Liver (tissue), 9 donors: ENCODE results near the gene SLC22A15. TPM values are rescaled to one million over a fixed set of nuclear protein-coding genes. Genes with fewer than 3 reads are reported as not detected.

Experiments used
- DNase-seq: peaks from one replicate; pipeline ENCODE4 v3.0.0-alpha.2; 2017; ENCODE audit warnings: low spot score
- H3K27ac ChIP-seq, 2 donors: one replicate each; pipeline ENCODE4 v1.7.0; 2013; ENCODE audit warnings: inconsistent platforms in 2 of 2, low read length in 2 of 2, control low read depth in 1 of 2, low read depth in 1 of 2, mild to moderate bottlenecking in 1 of 2
- H3K27me3 ChIP-seq, 4 donors: one replicate each; pipeline versions ENCODE4 v1.6.1 to v1.7.0; 2013; ENCODE audit warnings: low read length in 3 of 4, inconsistent platforms in 1 of 4, mild to moderate bottlenecking in 1 of 4, moderate library complexity in 1 of 4; ENCODE audit not compliant: control insufficient read depth in 4 of 4, insufficient read depth in 4 of 4
- H3K36me3 ChIP-seq, 4 donors: one replicate each; pipeline versions ENCODE4 v1.6.1 to v1.7.0; 2013; ENCODE audit warnings: low read length in 3 of 4, mild to moderate bottlenecking in 3 of 4, low read depth in 1 of 4, moderate library complexity in 1 of 4; ENCODE audit not compliant: control insufficient read depth in 4 of 4, insufficient read depth in 3 of 4
- H3K4me1 ChIP-seq, 4 donors: one replicate each; pipeline versions ENCODE4 v1.6.1 to v1.7.0; 2013; ENCODE audit warnings: low read length in 3 of 4, mild to moderate bottlenecking in 3 of 4, moderate library complexity in 1 of 4; ENCODE audit not compliant: control insufficient read depth in 4 of 4, insufficient read depth in 4 of 4
- H3K4me3 ChIP-seq, 3 donors: one replicate each; pipeline versions ENCODE4 v1.6.1 to v1.7.0; 2013; ENCODE audit warnings: low read length in 3 of 3, control low read depth in 1 of 3, low read depth in 1 of 3, mild to moderate bottlenecking in 1 of 3
- H3K9ac ChIP-seq, 2 donors: one replicate each; pipeline ENCODE4 v1.7.0; 2013; ENCODE audit warnings: low read length in 2 of 2, mild to moderate bottlenecking in 2 of 2, moderate library complexity in 2 of 2, control low read depth in 1 of 2, low read depth in 1 of 2
- H3K9me3 ChIP-seq, 4 donors: one replicate each; pipeline versions ENCODE4 v1.6.1 to v1.7.0; 2013; ENCODE audit warnings: low read length in 3 of 4; ENCODE audit not compliant: control insufficient read depth in 4 of 4
- ATF3 ChIP-seq: IDR thresholded peaks from 2 replicates; pipeline ENCODE4 v1.6.1; 2016; ENCODE audit warnings: antibody characterized with exemption
- EGR1 ChIP-seq, 2 donors: IDR thresholded peaks; 2 replicates each; pipeline ENCODE4 v1.6.1; 2016 to 2018; ENCODE audit warnings: antibody characterized with exemption in 2 of 2, low read depth in 2 of 2
- FOXA1 ChIP-seq: IDR thresholded peaks from 2 replicates; pipeline ENCODE4 v1.6.1; 2016; ENCODE audit warnings: antibody characterized with exemption
- FOXA2 ChIP-seq: IDR thresholded peaks from 2 replicates; pipeline ENCODE4 v1.6.1; 2016; ENCODE audit warnings: antibody characterized with exemption
- GABPA ChIP-seq, 2 donors: IDR thresholded peaks in 1 of 2; conservative IDR thresholded peaks in 1 of 2; 2 replicates each; pipeline ENCODE4 v1.6.1; 2016; ENCODE audit warnings: antibody characterized with exemption in 2 of 2, mild to moderate bottlenecking in 1 of 2, moderate library complexity in 1 of 2
- HNF4A ChIP-seq, 2 donors: conservative IDR thresholded peaks; 2 replicates each; pipeline ENCODE4 v1.6.1; 2016; ENCODE audit warnings: antibody characterized with exemption in 2 of 2, mild to moderate bottlenecking in 2 of 2
- HNF4G ChIP-seq: IDR thresholded peaks from 2 replicates; pipeline ENCODE4 v1.6.1; 2016; ENCODE audit warnings: antibody characterized with exemption
- JUND ChIP-seq, 2 donors: IDR thresholded peaks; 2 replicates each; pipeline ENCODE4 v1.6.1; 2016; ENCODE audit warnings: antibody characterized with exemption in 2 of 2
- MAX ChIP-seq: IDR thresholded peaks from 2 replicates; pipeline ENCODE4 v1.6.1; 2016; ENCODE audit warnings: antibody characterized with exemption
- NR2F2 ChIP-seq: IDR thresholded peaks from 2 replicates; pipeline ENCODE4 v1.6.1; 2016; ENCODE audit warnings: antibody characterized with exemption
- RAD21 ChIP-seq, 2 donors: IDR thresholded peaks; 2 replicates each; pipeline ENCODE4 v1.6.1; 2016; ENCODE audit warnings: antibody characterized with exemption in 2 of 2, mild to moderate bottlenecking in 2 of 2
- REST ChIP-seq: IDR thresholded peaks from 2 replicates; pipeline ENCODE4 v1.6.1; 2016; ENCODE audit warnings: antibody characterized with exemption, mild to moderate bottlenecking
- SP1 ChIP-seq: IDR thresholded peaks from 2 replicates; pipeline ENCODE4 v1.6.1; 2018; ENCODE audit warnings: antibody characterized with exemption, mild to moderate bottlenecking
- TAF1 ChIP-seq: conservative IDR thresholded peaks from 2 replicates; pipeline ENCODE4 v1.6.1; 2016; ENCODE audit warnings: antibody characterized with exemption, mild to moderate bottlenecking
- YY1 ChIP-seq: IDR thresholded peaks from 2 replicates; pipeline ENCODE4 v1.6.1; 2016; ENCODE audit warnings: antibody characterized with exemption, mild to moderate bottlenecking
- ZBTB33 ChIP-seq: IDR thresholded peaks from 2 replicates; pipeline ENCODE4 v1.6.1; 2016; ENCODE audit warnings: antibody characterized with exemption
- WGBS: extraction: QIAGEN DNeasy Blood & Tissue Kit; methylation state at CpG from one replicate; pipeline ENCODE4 v1.1.7; 2013; 5-methylcytosine and 5-hydroxymethylcytosine counted together
- polyA plus RNA-seq, 2 donors: library from polyadenylated mRNA; stranded (reverse) in 1 of 2; unstranded in 1 of 2; fragments of 200-250 nt in 1 of 2; fragments of >200 nt in 1 of 2; fragmentation: Nextera tagmentation in 1 of 2; extraction: Ambion mirVana in 1 of 2; gene quantifications; one replicate each; pipeline versions ENCODE4 v1.2.1 to v1.2.3, GENCODE V29; 2013 to 2015
- total RNA-seq, 2 donors: library from RNA; depleted of rRNA; stranded (reverse); fragments of >200 nt; gene quantifications; one replicate each; pipeline ENCODE4 v1.2.3, GENCODE V29; 2014
- donor health status: healthy.
- donor health status: healthy.
- donor health status: healthy.
- donor health status: healthy.
- donor health status: healthy.

SLC22A15 gene
- total and polyA plus RNA-seq, 4 donors, result 0.12 to 3.6 (median 0.83) TPM

- no peak for TF ChIP-seq ATF3
- TF ChIP-seq JUND (IDR thresholded peaks at IDR 0.05), result no peak
- TF ChIP-seq HNF4G, result no peak
These were observed 128.4 kb downstream of the SLC22A15 start (continued) for GRCh38 chr1:116104667-116105066.

- DNase-seq, result no peak
- H3K4me3 ChIP-seq, result no peak overlapping the region
- H3K27ac ChIP-seq, result no peak overlapping the region
- H3K4me1 ChIP-seq, result peaks cover 0 to 2% (median under 1%) of the 10 kb centered on the region in 4 donors
- H3K27me3 ChIP-seq, result no peaks in the 10 kb centered on the region
- 51% methylated on average over 2 of the region's 2 CpGs for WGBS
- TF ChIP-seq FOXA2 (no peak), RAD21 (IDR thresholded peaks at IDR 0.05) (no peak)
- no peak overlapping the region for H3K9ac ChIP-seq
- H3K9me3 ChIP-seq, result no peaks in the 10 kb centered on the region
- H3K36me3 ChIP-seq, result no peaks in the 10 kb centered on the region
These were observed 129.7 kb downstream of the SLC22A15 start for GRCh38 chr1:116105996-116106395.

- no peak overlapping the region for H3K9ac ChIP-seq
- 95% methylated on average over 4 of the region's 4 CpGs for WGBS
- H3K27ac ChIP-seq, result no peak overlapping the region
- no peak for DNase-seq
- H3K9me3 ChIP-seq, result no peaks in the 10 kb centered on the region
- TF ChIP-seq JUND (IDR thresholded peaks at IDR 0.05), result no peak
- H3K4me3 ChIP-seq, result no peak overlapping the region
- H3K36me3 ChIP-seq, result no peaks in the 10 kb centered on the region
- H3K27me3 ChIP-seq, result no peaks in the 10 kb centered on the region
- H3K4me1 ChIP-seq, result peaks cover 0 to 6% (median 4%) of the 10 kb centered on the region in 4 donors
These were observed 130.3 kb downstream of the SLC22A15 start for GRCh38 chr1:116106646-116107045.

- H3K27me3 ChIP-seq, result no peaks in the 10 kb centered on the region
These were observed 131.1 kb downstream of the SLC22A15 start for GRCh38 chr1:116107371-116107770.

More at GRCh38 chr1:116107371-116107770, 131.1 kb downstream of the SLC22A15 start:
- Histone ChIP-seq H3K4me1 (peaks cover 0 to 10% (median 4%) of the 10 kb centered on the region in 4 donors), H3K9ac (no peak overlapping the region), H3K36me3 (no peaks in the 10 kb centered on the region), H3K27ac (no peak overlapping the region), H3K9me3 (no peaks in the 10 kb centered on the region), H3K4me3 (no peak overlapping the region)
- no peak for DNase-seq
- TF ChIP-seq EGR1 (IDR thresholded peaks at IDR 0.05; ENCODE audit: low read depth in 2 of 2), result no peak
- no peak for TF ChIP-seq SP1
- no peak for TF ChIP-seq FOXA2
- TF ChIP-seq NR2F2, result no peak
- no peak for TF ChIP-seq GABPA (IDR thresholded peaks at IDR 0.05 in 1 of 2, conservative IDR thresholded peaks at IDR 0.05 in 1 of 2)
- no peak for TF ChIP-seq HNF4G
- TF ChIP-seq ZBTB33, result no peak
- TF ChIP-seq TAF1, result no peak
- TF ChIP-seq ATF3, result no peak
- TF ChIP-seq REST, result no peak
- TF ChIP-seq HNF4A (conservative IDR thresholded peaks at IDR 0.05), result no peak
- TF ChIP-seq YY1, result no peak
- no peak for TF ChIP-seq MAX
- TF ChIP-seq FOXA1, result no peak
- no peak for TF ChIP-seq RAD21 (IDR thresholded peaks at IDR 0.05)
- no peak for TF ChIP-seq JUND (IDR thresholded peaks at IDR 0.05)
- 89% methylated on average over 4 of the region's 4 CpGs for WGBS
